Progenitor cell of endocrine pancreas (in vitro differentiated cells): Measurements from ENCODE around the gene CRABP2. TPM values are rescaled to one million over a fixed set of nuclear protein-coding genes. Genes with fewer than 3 reads are reported as not detected.

Source experiments
- DNase-seq: peaks from one replicate; pipeline ENCODE4 v3.0.0; 2021; ENCODE audit warnings: low spot score; ENCODE audit not compliant: unreplicated experiment
- H3K27ac Mint-ChIP-seq: 2 replicates; pipeline ENCODE4 v1.8.0; 2021; ENCODE audit warnings: mild to moderate bottlenecking, moderate library complexity, mixed read lengths
- H3K27me3 Mint-ChIP-seq: 2 replicates; pipeline ENCODE4 v1.8.0; 2021; ENCODE audit warnings: mixed read lengths
- H3K36me3 Mint-ChIP-seq: 2 replicates; pipeline ENCODE4 v1.8.0; 2022; ENCODE audit warnings: mixed read lengths; ENCODE audit not compliant: insufficient read depth
- H3K4me1 Mint-ChIP-seq: 2 replicates; pipeline ENCODE4 v1.8.0; 2021; ENCODE audit warnings: low read depth, mixed read lengths
- H3K4me3 Mint-ChIP-seq: 2 replicates; pipeline ENCODE4 v1.8.0; 2021; ENCODE audit warnings: low read depth, mild to moderate bottlenecking, moderate library complexity, mixed read lengths
- H3K9me3 Mint-ChIP-seq: 2 replicates; pipeline ENCODE4 v1.8.0; 2021; ENCODE audit warnings: low read depth, mixed read lengths
- CTCF ChIP-seq: fragments of 200-600 bp; sonication (generic); IDR thresholded peaks from one replicate; pipeline ENCODE4 v1.5.0; 2021; ENCODE audit warnings: antibody characterized with exemption, mild to moderate bottlenecking; ENCODE audit not compliant: unreplicated experiment
- total RNA-seq: library from RNA; stranded (reverse); gene quantifications from 2 replicates; pipeline ENCODE4 v1.2.1, GENCODE V29; 2021

CRABP2 gene
- total RNA-seq, 1 donor from 2014 or later, result 70.4 TPM

- H3K27ac Mint-ChIP-seq, result peak within 1 kb of the TSS; percentile 98
- DNase-seq, result peak; percentile 78
- H3K27me3 Mint-ChIP-seq, result no peaks in the 10 kb centered on the region
- no peak for TF ChIP-seq CTCF
- H3K4me3 Mint-ChIP-seq, result no peak within 1 kb of the TSS
- peaks cover 5% of the 10 kb centered on the region for H3K36me3 Mint-ChIP-seq
- no peaks in the 10 kb centered on the region for H3K9me3 Mint-ChIP-seq
- peaks cover 7% of the 10 kb centered on the region for H3K4me1 Mint-ChIP-seq
These were observed 23.4 kb upstream of the CRABP2 start, which contains the start of gene ISG20L2 for GRCh38 chr1:156728599-156729462. Gene ISG20L2 (minus strand): TSS chr1:156728766. CDS start chr1:156727652, 1,114 bp downstream.

GRCh38 chr1:156727926-156728598, 22.7 kb upstream of the CRABP2 start, which contains the start of gene METTL25B:
Gene METTL25B (plus strand): TSS chr1:156728469. CDS start chr1:156729105, 636 bp downstream.
- peaks cover 7% of the 10 kb centered on the region for H3K4me1 Mint-ChIP-seq
- H3K9me3 Mint-ChIP-seq, result no peaks in the 10 kb centered on the region
- TF ChIP-seq CTCF, result no peak

GRCh38 chr1:156727492-156727891, 22.1 kb upstream of the CRABP2 start:
- TF ChIP-seq CTCF, result no peak
- H3K36me3 Mint-ChIP-seq, result peaks cover 10% of the 10 kb centered on the region
- DNase-seq, result no peak
- peak overlapping the region; percentile 98 for H3K27ac Mint-ChIP-seq
- no peak overlapping the region for H3K4me3 Mint-ChIP-seq
- H3K4me1 Mint-ChIP-seq, result peaks cover 7% of the 10 kb centered on the region
- H3K9me3 Mint-ChIP-seq, result no peaks in the 10 kb centered on the region
- no peaks in the 10 kb centered on the region for H3K27me3 Mint-ChIP-seq

More at GRCh38 chr1:156727926-156728598, 22.7 kb upstream of the CRABP2 start, which contains the start of gene METTL25B:
- H3K4me3 Mint-ChIP-seq, result no peak within 1 kb of the TSS
- H3K27me3 Mint-ChIP-seq, result no peaks in the 10 kb centered on the region
- H3K36me3 Mint-ChIP-seq, result peaks cover 11% of the 10 kb centered on the region
- peak; percentile 67 for DNase-seq
- H3K27ac Mint-ChIP-seq, result peak within 1 kb of the TSS; percentile 98

GRCh38 chr1:156726549-156727226, 21.3 kb upstream of the CRABP2 start:
- H3K27ac Mint-ChIP-seq, result no peak overlapping the region
- peaks cover 11% of the 10 kb centered on the region for H3K36me3 Mint-ChIP-seq
- TF ChIP-seq CTCF, result peak; percentile 53
- no peaks in the 10 kb centered on the region for H3K9me3 Mint-ChIP-seq
- DNase-seq, result no peak
- H3K4me3 Mint-ChIP-seq, result no peak overlapping the region
- no peaks in the 10 kb centered on the region for H3K27me3 Mint-ChIP-seq
- peaks cover 7% of the 10 kb centered on the region for H3K4me1 Mint-ChIP-seq
